ENCODE data around the gene TUBGCP2. TPM values are rescaled to one million over a fixed set of nuclear protein-coding genes. Genes with fewer than 3 reads are reported as not detected.
"Not testable (repeated sequence)": the region's sequence is repeated elsewhere in the genome, so short reads cannot be mapped to it uniquely, and the experiment has no call there.

TUBGCP2 gene
- total RNA-seq, 2 donors from 2014 or later = 53.8 to 53.9 TPM

- DNase-seq = no peak
- intact Hi-C loops (cut with DNase I, micrococcal nuclease) = loop anchor here in 1 of 2 donors (5.0 kb wide), 1 partner anchor 279 kb away; no protein-coding TSS in a partner anchor
- no peak for ATAC-seq
Observed at GRCh38 chr10:133327651-133328357, 19.1 kb upstream of the TUBGCP2 start.

- no peak for ATAC-seq
- no peak for DNase-seq
- intact Hi-C loops (cut with DNase I, micrococcal nuclease) = loop anchor here in 1 of 2 donors (5.0 kb wide), 1 partner anchor 280 kb away; no protein-coding TSS in a partner anchor
Observed at GRCh38 chr10:133326745-133327650, 18.3 kb upstream of the TUBGCP2 start.

- no peak for DNase-seq
- ATAC-seq = no peak
- intact Hi-C loops (cut with DNase I, micrococcal nuclease) = loop anchor here in 1 of 2 donors (5.0 kb wide), 1 partner anchor 281 kb away; no protein-coding TSS in a partner anchor
Observed at GRCh38 chr10:133326223-133326551, 17.5 kb upstream of the TUBGCP2 start.

GRCh38 chr10:133325440-133326222 lies 17.0 kb upstream of the TUBGCP2 start:
- ATAC-seq (no peak), DNase-seq (no peak)
- intact Hi-C loops (cut with DNase I, micrococcal nuclease) = loop anchor here in 1 of 2 donors (5.0 kb wide), 1 partner anchor 282 kb away; no protein-coding TSS in a partner anchor

- ATAC-seq (no peak), DNase-seq (no peak)
- intact Hi-C loops (cut with DNase I, micrococcal nuclease) = loop anchor here in 1 of 2 donors (5.0 kb wide), 1 partner anchor 282 kb away; no protein-coding TSS in a partner anchor
Observed at GRCh38 chr10:133324857-133325260, 16.2 kb upstream of the TUBGCP2 start.

- ATAC-seq = peak; percentile 87
- intact Hi-C loops (cut with DNase I, micrococcal nuclease) = no loop called here
- DNase-seq = peak; percentile 85 to 89
Observed at GRCh38 chr10:133324198-133324792, 15.6 kb upstream of the TUBGCP2 start.

GRCh38 chr10:133322064-133322709 lies 13.5 kb upstream of the TUBGCP2 start:
- ATAC-seq; intact Hi-C loops (cut with DNase I, micrococcal nuclease); DNase-seq: not testable (repeated sequence)

- intact Hi-C loops (cut with DNase I, micrococcal nuclease); ATAC-seq; DNase-seq: not testable (repeated sequence)
Observed at GRCh38 chr10:133320852-133321422, 12.3 kb upstream of the TUBGCP2 start.

GRCh38 chr10:133318494-133319127 lies 9.9 kb upstream of the TUBGCP2 start:
- peak; percentile 91 for ATAC-seq
- intact Hi-C loops (cut with DNase I, micrococcal nuclease) = no loop called here
- DNase-seq = peak in 1 of 2 donors; percentile 77

GRCh38 chr10:133316732-133317131 lies 8.1 kb upstream of the TUBGCP2 start:
- ATAC-seq = no peak
- intact Hi-C loops (cut with DNase I, micrococcal nuclease) = no loop called here
- DNase-seq = no peak

GRCh38 chr10:133316266-133316665 lies 7.6 kb upstream of the TUBGCP2 start:
- DNase-seq = no peak
- ATAC-seq = no peak
- intact Hi-C loops (cut with DNase I, micrococcal nuclease) = no loop called here

GRCh38 chr10:133315847-133316246 lies 7.2 kb upstream of the TUBGCP2 start:
- intact Hi-C loops (cut with DNase I, micrococcal nuclease) = no loop called here
- ATAC-seq = no peak
- no peak for DNase-seq

- intact Hi-C loops (cut with DNase I, micrococcal nuclease) = no loop called here
- DNase-seq (no peak), ATAC-seq (no peak)
Observed at GRCh38 chr10:133314911-133315310, 6.2 kb upstream of the TUBGCP2 start.

GRCh38 chr10:133313192-133313591 lies 4.5 kb upstream of the TUBGCP2 start:
- intact Hi-C loops (cut with DNase I, micrococcal nuclease) = no loop called here
- DNase-seq (no peak), ATAC-seq (no peak)

- ATAC-seq = no peak
- no peak for DNase-seq
Observed at GRCh38 chr10:133312769-133313145, 4.1 kb upstream of the TUBGCP2 start.

GRCh38 chr10:133312016-133312768 lies 3.5 kb upstream of the TUBGCP2 start:
- DNase-seq (no peak), ATAC-seq (no peak)
- intact Hi-C loops (cut with DNase I, micrococcal nuclease) = no loop called here

More at GRCh38 chr10:133312769-133313145, 4.1 kb upstream of the TUBGCP2 start:
- intact Hi-C loops (cut with DNase I, micrococcal nuclease) = no loop called here

- no peak for ATAC-seq
- intact Hi-C loops (cut with DNase I, micrococcal nuclease) = no loop called here
Observed at GRCh38 chr10:133311570-133311969, 2.9 kb upstream of the TUBGCP2 start.

More at GRCh38 chr10:133311570-133311969, 2.9 kb upstream of the TUBGCP2 start:
- DNase-seq = no peak

Measured in left colon (tissue), 2 donors.